Fibroblast of peridontal ligament (primary cell): ENCODE measurements around the gene CTU2.

Experiments
- DNase-seq: peaks from one replicate; pipeline ENCODE4 v3.0.0-alpha.2; 2010; ENCODE audit errors: extremely low read depth

CTU2 gene

GRCh38 chr16:88743693-88744576, 37.6 kb downstream of the CTU2 start:
- peak; percentile 59 for DNase-seq

GRCh38 chr16:88744577-88745521, 38.5 kb downstream of the CTU2 start:
- DNase-seq = no peak

GRCh38 chr16:88746506-88746905, 40.2 kb downstream of the CTU2 start:
- peak; percentile 53 for DNase-seq

GRCh38 chr16:88747588-88748301, 41.4 kb downstream of the CTU2 start:
- DNase-seq = no peak

- no peak for DNase-seq
Observed at GRCh38 chr16:88748364-88748763, 42.1 kb downstream of the CTU2 start.

- no peak for DNase-seq
Observed at GRCh38 chr16:88749358-88749757, 43.1 kb downstream of the CTU2 start.

GRCh38 chr16:88750854-88751253, 44.6 kb downstream of the CTU2 start:
- DNase-seq = no peak

- DNase-seq = no peak
Observed at GRCh38 chr16:88752386-88753002, 46.2 kb downstream of the CTU2 start.

GRCh38 chr16:88753191-88753590, 46.9 kb downstream of the CTU2 start:
- no peak for DNase-seq

GRCh38 chr16:88753602-88754001, 47.3 kb downstream of the CTU2 start:
- no peak for DNase-seq

- no peak for DNase-seq
Observed at GRCh38 chr16:88754109-88754911, 48.0 kb downstream of the CTU2 start.

GRCh38 chr16:88754912-88755744, 48.8 kb downstream of the CTU2 start:
- DNase-seq = peak; percentile 44

GRCh38 chr16:88755745-88756443, 49.6 kb downstream of the CTU2 start:
- DNase-seq = no peak

GRCh38 chr16:88758227-88758943, 52.1 kb downstream of the CTU2 start:
- DNase-seq = no peak

GRCh38 chr16:88758944-88759244, 52.6 kb downstream of the CTU2 start:
- no peak for DNase-seq

GRCh38 chr16:88759245-88759975, 53.1 kb downstream of the CTU2 start:
- DNase-seq = no peak

- no peak for DNase-seq
Observed at GRCh38 chr16:88759976-88760350, 53.7 kb downstream of the CTU2 start.
